ENCODE results near the gene TUBA8.
A peak's percentile ranks its signal among the peaks of the same experiment; 100 is the strongest.

Gene TUBA8

GRCh38 chr22:18068381-18068988 lies 42.1 kb upstream of the TUBA8 start:
- peaks cover 20% of the 10 kb centered on the region for H3K4me1 ChIP-seq (ENCODE audit: insufficient read depth, poor library complexity, severe bottlenecking)
- DNase-seq (ENCODE audit: low spot score) = no peak
- no peaks in the 10 kb centered on the region for H3K9me3 ChIP-seq (ENCODE audit: severe bottlenecking)
- TF ChIP-seq CTCF (IDR thresholded peaks at IDR 0.05; ENCODE audit: poor library complexity, severe bottlenecking) = no peak
- H3K27ac ChIP-seq (ENCODE audit: poor library complexity, severe bottlenecking) = no peak overlapping the region
- no peaks in the 10 kb centered on the region for H3K36me3 ChIP-seq (ENCODE audit: low read depth)
- H3K4me3 ChIP-seq (ENCODE audit: severe bottlenecking) = no peak overlapping the region
- no peaks in the 10 kb centered on the region for H3K27me3 ChIP-seq (ENCODE audit: insufficient read depth, poor library complexity, severe bottlenecking)
- ATAC-seq (ENCODE audit: low read depth) = peak; percentile 17; the same call in 1 of the 3 replicates

- ATAC-seq (ENCODE audit: low read depth) (no peak), DNase-seq (ENCODE audit: low spot score) (no peak)
- no peaks in the 10 kb centered on the region for H3K36me3 ChIP-seq (ENCODE audit: low read depth)
- TF ChIP-seq CTCF (IDR thresholded peaks at IDR 0.05; ENCODE audit: poor library complexity, severe bottlenecking) = no peak
- H3K27ac ChIP-seq (ENCODE audit: poor library complexity, severe bottlenecking) = no peak overlapping the region
- peaks cover 17% of the 10 kb centered on the region for H3K4me1 ChIP-seq (ENCODE audit: insufficient read depth, poor library complexity, severe bottlenecking)
- H3K27me3 ChIP-seq (ENCODE audit: insufficient read depth, poor library complexity, severe bottlenecking) = no peaks in the 10 kb centered on the region
- H3K4me3 ChIP-seq (ENCODE audit: severe bottlenecking) = no peak overlapping the region
- H3K9me3 ChIP-seq (ENCODE audit: severe bottlenecking) = no peaks in the 10 kb centered on the region
Measured at GRCh38 chr22:18069041-18069440, 41.6 kb upstream of the TUBA8 start.

DNA sequence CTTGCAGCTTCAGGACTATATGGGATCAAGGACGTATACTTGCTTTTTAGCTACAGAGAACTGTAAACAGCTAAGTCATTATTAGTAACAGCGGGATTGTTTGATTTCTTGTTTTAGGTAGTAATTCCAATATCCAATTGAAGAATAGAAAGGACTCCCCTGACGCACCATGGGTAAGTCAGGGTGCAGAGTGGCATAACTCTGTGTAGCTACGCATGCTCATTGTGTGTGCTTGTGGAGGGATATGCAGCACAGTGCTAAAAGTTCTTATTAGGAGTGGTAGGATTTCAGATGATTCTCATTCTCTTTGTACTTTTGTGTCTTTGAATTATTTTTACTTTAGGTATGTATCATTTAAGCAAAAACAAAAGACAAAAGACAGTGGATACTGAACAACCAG lies 40.6 kb upstream of the TUBA8 start:
- H3K36me3 ChIP-seq (ENCODE audit: low read depth) = no peaks in the 10 kb centered on the region
- no peak for ATAC-seq (ENCODE audit: low read depth)
- no peak overlapping the region for H3K4me3 ChIP-seq (ENCODE audit: severe bottlenecking)
- H3K4me1 ChIP-seq (ENCODE audit: insufficient read depth, poor library complexity, severe bottlenecking) = peaks cover 14% of the 10 kb centered on the region
- no peaks in the 10 kb centered on the region for H3K27me3 ChIP-seq (ENCODE audit: insufficient read depth, poor library complexity, severe bottlenecking)
- TF ChIP-seq CTCF (IDR thresholded peaks at IDR 0.05; ENCODE audit: poor library complexity, severe bottlenecking) = no peak
- DNase-seq (ENCODE audit: low spot score) = no peak
- peak overlapping the region; percentile 39 for H3K27ac ChIP-seq (ENCODE audit: poor library complexity, severe bottlenecking)
- no peaks in the 10 kb centered on the region for H3K9me3 ChIP-seq (ENCODE audit: severe bottlenecking)

- peak; percentile 70 for TF ChIP-seq CTCF (IDR thresholded peaks at IDR 0.05; ENCODE audit: poor library complexity, severe bottlenecking)
- Histone ChIP-seq H3K27ac (ENCODE audit: poor library complexity, severe bottlenecking) (peak overlapping the region; percentile 39), H3K4me3 (ENCODE audit: severe bottlenecking) (no peak overlapping the region), H3K4me1 (ENCODE audit: insufficient read depth, poor library complexity, severe bottlenecking) (peaks cover 14% of the 10 kb centered on the region), H3K36me3 (ENCODE audit: low read depth) (no peaks in the 10 kb centered on the region), H3K9me3 (ENCODE audit: severe bottlenecking) (no peaks in the 10 kb centered on the region), H3K27me3 (ENCODE audit: insufficient read depth, poor library complexity, severe bottlenecking) (no peaks in the 10 kb centered on the region)
- DNase-seq (ENCODE audit: low spot score) = peak; percentile 82
- peak; percentile 87 for ATAC-seq (ENCODE audit: low read depth)
Measured at GRCh38 chr22:18070556-18071306, 39.9 kb upstream of the TUBA8 start.

All from RWPE2 (cell line).